Endothelial cell of coronary artery (primary cell): ENCODE measurements around the gene TUBG1. TPM values are rescaled to one million over a fixed set of nuclear protein-coding genes. Genes with fewer than 3 reads are reported as not detected.

ENCODE experiments used
- total RNA-seq: library from RNA; depleted of rRNA; stranded (reverse); fragments of >200 nt; gene quantifications from 2 replicates; pipeline ENCODE4 v1.2.3, GENCODE V29; 2014

TUBG1 gene
- total RNA-seq, result 29.6 and 30.2 TPM in 2 replicates

GRCh38 chr17:42609182-42609813 lies at the start of gene TUBG1, which contains the start of gene RETREG3:
TSS of gene TUBG1 (plus strand) at chr17:42609683. CDS start at chr17:42609738, 55 bp downstream.
TSS of gene RETREG3 (minus strand) at chr17:42609374. CDS start at chr17:42609324, 50 bp downstream.

DNA sequence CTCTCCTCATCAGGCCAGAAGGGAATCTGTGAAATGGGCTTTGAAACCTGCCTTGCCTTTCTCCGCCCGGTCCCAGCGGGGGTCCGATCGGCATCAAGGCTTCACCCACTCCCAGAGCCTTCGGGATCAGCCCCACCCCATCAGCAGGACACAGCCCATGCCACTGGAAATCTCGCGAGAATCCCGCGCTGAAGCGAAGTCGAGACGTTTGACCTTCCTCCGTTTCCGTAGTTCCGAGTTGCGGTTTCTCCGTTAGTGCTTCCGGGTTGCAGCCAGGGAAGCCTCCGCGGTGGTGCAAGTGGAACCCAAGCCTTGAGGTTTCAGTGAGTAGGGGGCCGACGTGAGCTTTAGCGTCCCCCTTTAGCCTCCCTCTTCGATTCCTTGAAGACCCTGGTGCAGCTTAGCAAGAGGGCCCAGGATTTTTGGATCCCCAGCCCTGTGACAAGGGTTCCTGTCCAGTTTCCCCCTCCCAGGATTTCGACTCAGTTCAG lies 47.5 kb upstream of the TUBG1 start, which contains the start of gene COASY:
TSS of gene COASY (plus strand) at position 252 of the 491 bp plus-strand sequence. CDS start 475 bp downstream, outside the sequence.

DNA sequence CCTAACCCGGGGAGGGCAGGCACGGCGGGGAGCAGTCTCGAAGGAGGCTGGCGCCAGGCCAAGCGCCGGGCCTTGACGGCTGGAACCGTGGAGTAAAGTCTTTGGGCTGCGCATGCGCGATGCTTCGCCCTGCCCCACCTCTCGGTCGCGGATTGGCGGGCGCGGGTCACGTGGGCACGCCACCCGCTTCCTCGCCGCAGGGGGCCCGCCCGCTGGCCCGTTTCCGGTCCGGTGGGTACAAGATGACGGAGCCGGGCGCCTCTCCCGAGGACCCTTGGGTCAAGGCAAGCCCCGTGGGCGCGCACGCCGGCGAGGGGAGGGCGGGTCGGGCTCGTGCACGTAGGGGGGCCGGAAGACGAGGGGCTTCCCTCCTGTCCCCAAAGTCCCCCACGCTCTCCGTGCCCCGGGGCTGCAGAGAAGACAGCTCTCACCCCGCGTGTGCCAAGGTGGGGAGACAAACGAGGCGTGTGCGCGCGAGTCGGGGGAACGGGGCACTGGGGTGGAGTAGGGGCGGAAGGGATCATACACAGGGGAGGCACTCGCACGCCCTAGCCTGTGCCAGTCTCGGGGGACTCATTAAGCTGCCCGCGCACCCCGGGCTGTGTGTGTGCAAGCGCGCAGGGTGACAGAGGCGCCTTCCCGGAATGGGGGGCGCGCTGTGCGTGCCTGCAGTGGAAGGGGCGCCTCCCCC lies 42.5 kb upstream of the TUBG1 start, which contains the start of gene MLX:
TSS of gene MLX (plus strand) at position 218 of the 691 bp plus-strand sequence. CDS start at position 243, 25 bp downstream.

GRCh38 chr17:42577532-42578281 lies 31.8 kb upstream of the TUBG1 start, which contains the start of gene PSMC3IP:
TSS of gene PSMC3IP (minus strand) at chr17:42577729. CDS start at chr17:42577686, 43 bp downstream.

GRCh38 chr17:42659079-42659931 lies 49.8 kb downstream of the TUBG1 start, which contains the start of gene TUBG2:
TSS of gene TUBG2 (plus strand) at chr17:42659284. CDS start at chr17:42659504, 220 bp downstream.

Other genes starting within 250 kb of the TUBG1 start
- gene STAT3, start 221.2 kb upstream of the TUBG1 start, total RNA-seq, result 76.6 and 104 TPM in 2 replicates
- gene CAVIN1, start 186.4 kb upstream of the TUBG1 start, total RNA-seq, result 733 and 826 TPM in 2 replicates
- gene ATP6V0A1, start 150.8 kb upstream of the TUBG1 start, total RNA-seq, result 25.6 and 39.2 TPM in 2 replicates
- 15.8 and 16.4 TPM in 2 replicates for gene NAGLU, start 73.4 kb upstream of the TUBG1 start, total RNA-seq
- gene HSD17B1, start 56.8 kb upstream of the TUBG1 start, total RNA-seq, result 0.63 and 2.8 TPM in 2 replicates
- 12.2 and 16.9 TPM in 2 replicates for gene COASY, start 47.5 kb upstream of the TUBG1 start, total RNA-seq
- 24.9 and 33.0 TPM in 2 replicates for gene MLX, start 42.6 kb upstream of the TUBG1 start, total RNA-seq
- 3.9 and 7.3 TPM in 2 replicates for gene PSMC3IP, start 32.0 kb upstream of the TUBG1 start, total RNA-seq
- gene RETREG3, start 309 bp upstream of the TUBG1 start, total RNA-seq, result 39.9 and 45.7 TPM in 2 replicates
- gene TUBG2, start 49.6 kb downstream of the TUBG1 start, total RNA-seq, result 3.0 and 4.7 TPM in 2 replicates
- gene PLEKHH3, start 67.3 kb downstream of the TUBG1 start, total RNA-seq, result 4.6 and 6.5 TPM in 2 replicates
- 0.63 and 0.85 TPM in 2 replicates for gene CCR10, start 72.2 kb downstream of the TUBG1 start, total RNA-seq
- 17.1 and 23.8 TPM in 2 replicates for gene CNTNAP1, start 72.8 kb downstream of the TUBG1 start, total RNA-seq
- 7.8 and 14.7 TPM in 2 replicates for gene EZH1, start 135.4 kb downstream of the TUBG1 start, total RNA-seq
- 2.5 and 2.7 TPM in 2 replicates for gene RAMP2, start 151.5 kb downstream of the TUBG1 start, total RNA-seq
- gene VPS25, start 163.8 kb downstream of the TUBG1 start, total RNA-seq, result 40.4 and 46.0 TPM in 2 replicates
- gene WNK4, start 170.9 kb downstream of the TUBG1 start, total RNA-seq, result 0.63 and 8.1 TPM in 2 replicates
- 53.3 and 71.7 TPM in 2 replicates for gene COA3, start 189.0 kb downstream of the TUBG1 start, total RNA-seq
- 0.19 TPM in 1 of 2 replicates, not detected in the other for gene CNTD1, start 189.2 kb downstream of the TUBG1 start, total RNA-seq
- gene BECN1, start 214.6 kb downstream of the TUBG1 start, total RNA-seq, result 161 and 174 TPM in 2 replicates
- 86.4 and 101 TPM in 2 replicates for gene PSME3, start 223.7 kb downstream of the TUBG1 start, total RNA-seq
- 0.36 and 0.38 TPM in 2 replicates for gene AOC2, start 234.9 kb downstream of the TUBG1 start, total RNA-seq
- under 0.01 TPM in 2 replicates for gene AOC3, start 241.5 kb downstream of the TUBG1 start, total RNA-seq